CD4-positive, alpha-beta T cell treated with Interleukin-15 for 4 hours (primary cell): ENCODE measurements around the gene ATP7B.
A peak's percentile ranks its signal among the peaks of the same experiment; 100 is the strongest.
"Not testable (repeated sequence)": the region's sequence is repeated elsewhere in the genome, so short reads cannot be mapped to it uniquely, and the experiment has no call there.

ENCODE experiments used
- DNase-seq: peaks from one replicate; pipeline ENCODE4 v3.0.0-alpha.2; 2020; ENCODE audit warnings: low spot score

Gene ATP7B

DNA sequence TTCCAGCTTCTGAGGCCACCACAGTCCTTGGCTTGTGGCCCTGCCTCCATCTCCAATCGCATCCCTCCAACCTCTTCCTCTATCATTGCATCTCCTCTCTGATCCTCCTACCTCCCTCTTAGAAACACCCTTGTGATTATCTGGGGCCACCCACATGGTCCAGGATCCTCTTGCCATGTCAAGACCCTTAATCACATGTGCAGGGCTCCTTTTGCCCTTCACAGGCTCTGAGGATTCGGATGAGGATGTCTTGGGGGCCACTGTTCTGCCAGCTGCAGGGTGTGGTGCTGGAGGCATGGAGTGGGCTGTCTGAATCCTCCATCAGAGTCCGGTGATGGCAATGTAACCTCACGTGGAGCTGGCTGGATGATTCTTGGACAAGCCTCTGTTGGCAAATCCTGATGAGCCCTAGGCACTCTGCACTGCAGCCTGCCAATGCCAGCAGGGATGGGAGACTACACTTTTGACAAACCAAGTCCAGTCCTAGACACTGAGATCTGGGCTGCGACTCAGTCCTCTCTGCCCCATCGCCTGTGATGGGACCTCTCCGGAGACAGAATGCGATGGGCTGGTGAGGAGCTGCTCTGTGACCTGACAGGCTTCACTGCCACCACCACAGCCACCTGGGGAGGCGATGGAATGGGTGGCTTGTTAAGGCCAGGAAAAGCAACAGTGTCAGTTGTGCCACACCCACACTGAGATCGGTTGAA, 88.3 kb downstream of the ATP7B start:
- DNase-seq, result no peak

DNA sequence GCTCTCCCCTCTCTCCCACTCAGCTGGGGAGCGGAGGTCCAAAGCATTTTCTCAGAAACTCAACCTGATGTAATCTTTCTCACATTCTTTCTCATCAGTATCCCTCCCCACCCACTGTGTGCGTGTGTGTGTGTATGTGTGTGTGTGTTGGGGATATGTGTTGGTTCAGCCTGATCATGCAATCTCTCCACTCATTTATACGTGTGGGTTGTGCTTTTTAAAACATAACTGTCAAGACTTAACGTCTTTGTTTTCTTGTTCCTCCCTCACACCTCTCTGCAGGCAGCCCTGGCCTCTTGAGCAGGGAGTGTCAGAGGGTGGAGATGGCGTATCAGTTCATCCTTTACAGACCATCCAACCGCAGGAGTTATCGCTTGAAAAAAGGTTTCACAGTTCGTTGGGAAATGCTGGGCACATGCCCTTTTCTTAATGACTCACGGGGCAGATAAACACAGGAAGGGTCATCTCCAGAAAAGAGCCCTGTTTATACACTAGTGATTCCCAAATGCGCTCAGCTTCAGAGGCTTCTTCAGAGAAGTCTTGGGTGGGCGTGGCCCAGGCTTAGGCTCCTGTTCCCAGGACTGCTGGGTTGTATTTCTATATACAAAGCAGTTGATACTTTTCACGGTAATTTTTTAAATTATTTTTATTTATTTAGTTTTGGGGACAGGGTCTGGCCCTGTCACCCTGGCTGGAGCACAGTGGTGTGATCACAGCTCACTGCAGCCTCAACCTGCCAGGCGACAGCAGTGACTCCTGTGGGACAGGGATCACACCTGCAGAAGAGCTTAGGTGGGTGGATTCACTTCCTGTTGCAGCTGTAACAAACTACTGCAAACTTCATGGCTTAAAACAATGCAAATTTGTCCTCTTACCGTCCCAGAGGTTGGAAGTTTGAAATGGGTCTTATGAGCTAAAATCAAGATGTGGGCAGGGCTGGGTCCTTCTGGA, 89.2 kb downstream of the ATP7B start:
- no peak for DNase-seq

DNA sequence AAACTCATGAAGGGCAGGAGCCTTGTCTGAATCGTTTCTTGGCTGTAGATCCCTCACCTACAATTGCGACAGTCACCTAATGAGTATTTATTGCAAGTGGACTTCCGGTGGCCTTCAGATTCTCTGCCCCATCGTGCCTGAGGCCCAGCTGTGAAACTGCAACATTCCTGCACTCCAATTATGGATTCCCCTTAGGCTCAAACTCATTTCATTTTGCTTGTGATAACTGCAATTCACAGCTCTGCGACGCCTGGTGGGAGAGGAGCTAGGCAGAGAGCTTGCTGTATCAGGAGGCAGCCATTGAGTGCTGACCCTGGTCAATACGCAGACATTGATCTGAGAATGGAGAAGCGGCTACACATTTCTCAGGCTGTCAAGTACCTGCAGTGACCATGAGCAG, 90.5 kb downstream of the ATP7B start:
- no peak for DNase-seq

DNA sequence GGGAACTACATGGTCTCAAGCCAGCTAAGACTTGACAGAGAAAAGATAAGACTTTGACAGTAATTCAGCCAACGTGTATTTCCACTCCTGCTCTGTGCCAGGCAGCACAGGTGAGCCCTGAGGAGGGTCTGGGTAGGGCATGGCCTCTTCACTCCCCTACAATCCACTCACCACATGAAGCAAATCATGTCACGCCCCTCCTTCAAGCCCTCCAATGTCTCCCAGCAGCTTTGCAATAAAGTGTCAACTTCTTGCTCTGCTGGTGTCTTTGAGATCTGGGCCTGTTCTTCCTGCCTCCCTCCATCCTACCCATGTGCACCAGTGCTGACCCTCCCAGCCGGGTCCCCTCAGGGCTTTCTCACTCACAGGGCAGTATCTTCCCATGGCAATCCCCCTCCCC, 91.0 kb downstream of the ATP7B start:
- DNase-seq, result no peak

DNA sequence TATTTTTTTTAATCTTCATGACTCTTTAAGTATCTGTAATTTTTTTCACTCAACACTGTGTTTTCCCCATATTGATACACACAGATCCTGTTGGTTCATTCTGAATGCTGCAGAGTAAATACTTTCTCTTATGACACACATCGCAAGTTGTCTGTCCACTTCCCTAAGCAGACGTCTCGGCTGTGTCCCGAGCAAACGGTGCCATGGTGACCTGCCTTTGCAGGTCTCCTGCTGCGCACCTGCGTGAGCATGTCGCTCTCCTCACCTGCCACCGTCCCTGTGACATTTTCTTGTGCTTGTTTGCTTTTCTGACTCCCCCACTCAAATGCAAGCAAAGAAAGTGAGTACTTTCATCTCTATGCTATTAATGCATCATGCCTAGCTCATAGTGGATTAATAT, 91.7 kb downstream of the ATP7B start:
- no peak for DNase-seq

DNA sequence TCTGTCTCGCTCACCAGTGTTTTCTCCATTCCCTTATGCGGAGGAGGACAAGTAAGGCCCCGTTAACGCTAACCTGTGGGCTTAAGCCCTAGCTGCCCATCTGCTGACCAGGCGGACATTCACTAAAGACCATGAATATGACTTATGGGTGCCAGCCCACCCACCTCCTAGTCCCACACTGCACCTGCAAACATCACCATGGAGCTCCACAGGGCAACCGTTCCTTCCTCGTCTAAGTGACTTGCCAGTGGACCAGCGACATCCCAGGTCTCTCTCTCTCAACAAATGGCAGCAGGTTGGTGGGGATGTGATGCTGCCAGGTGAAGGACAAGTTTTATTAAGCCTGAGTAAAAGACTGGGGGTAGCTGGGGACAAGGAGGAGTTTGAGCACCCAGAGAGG, 94.3 kb downstream of the ATP7B start:
- no peak for DNase-seq

DNA sequence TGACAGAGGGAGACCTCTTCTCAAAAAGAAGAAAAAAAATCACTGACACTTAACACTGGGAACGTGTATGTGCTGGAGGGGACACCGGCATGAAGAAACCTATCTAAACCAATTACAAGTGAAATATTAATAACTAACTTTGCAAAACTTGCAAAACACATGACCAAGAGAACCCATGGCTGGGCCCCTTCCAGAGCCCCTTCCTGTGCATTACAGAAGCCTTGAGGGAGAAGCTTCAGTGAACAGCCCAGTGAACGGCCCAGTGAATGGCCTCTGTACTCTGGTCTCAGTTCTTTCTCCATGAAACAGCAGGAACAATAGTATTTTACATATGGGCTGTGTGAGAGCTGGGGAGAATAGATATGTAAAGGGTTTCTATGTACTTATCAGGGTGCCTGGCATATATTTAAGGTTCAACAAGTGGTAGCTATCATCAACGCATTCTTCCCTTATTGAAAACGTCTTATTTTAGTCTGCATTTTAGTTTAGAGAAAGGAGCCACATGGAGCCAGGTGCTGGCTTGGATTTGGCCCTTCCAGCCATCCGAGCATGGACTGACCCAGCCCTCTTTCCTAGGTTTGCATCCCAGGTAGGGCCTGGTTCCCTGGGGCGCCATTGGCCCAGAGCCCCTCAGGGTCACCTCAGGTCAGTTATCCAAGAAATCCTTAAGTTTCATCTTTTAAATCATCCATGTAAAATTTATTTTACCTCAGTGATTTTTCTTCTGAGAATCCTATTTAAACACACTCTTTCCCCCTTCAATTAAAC, 95.0 kb downstream of the ATP7B start:
- no peak for DNase-seq

DNA sequence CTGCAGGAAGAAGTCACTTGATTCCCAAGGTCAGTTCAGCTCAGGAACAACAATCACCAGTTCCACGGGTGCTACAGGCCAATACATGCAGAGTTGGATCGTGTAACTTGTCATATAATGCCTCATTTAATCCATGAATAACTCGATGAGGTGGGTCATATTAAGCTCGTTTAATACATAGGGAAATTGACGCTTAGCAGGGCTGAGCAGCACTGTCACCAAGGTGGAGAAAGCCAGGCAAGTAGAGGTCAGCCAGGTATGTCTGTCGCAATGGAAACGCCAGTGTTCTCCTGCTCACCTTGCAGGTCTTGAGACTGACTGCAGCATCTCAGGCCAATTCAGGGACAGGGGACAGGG, 97.1 kb downstream of the ATP7B start:
- DNase-seq, result no peak

DNA sequence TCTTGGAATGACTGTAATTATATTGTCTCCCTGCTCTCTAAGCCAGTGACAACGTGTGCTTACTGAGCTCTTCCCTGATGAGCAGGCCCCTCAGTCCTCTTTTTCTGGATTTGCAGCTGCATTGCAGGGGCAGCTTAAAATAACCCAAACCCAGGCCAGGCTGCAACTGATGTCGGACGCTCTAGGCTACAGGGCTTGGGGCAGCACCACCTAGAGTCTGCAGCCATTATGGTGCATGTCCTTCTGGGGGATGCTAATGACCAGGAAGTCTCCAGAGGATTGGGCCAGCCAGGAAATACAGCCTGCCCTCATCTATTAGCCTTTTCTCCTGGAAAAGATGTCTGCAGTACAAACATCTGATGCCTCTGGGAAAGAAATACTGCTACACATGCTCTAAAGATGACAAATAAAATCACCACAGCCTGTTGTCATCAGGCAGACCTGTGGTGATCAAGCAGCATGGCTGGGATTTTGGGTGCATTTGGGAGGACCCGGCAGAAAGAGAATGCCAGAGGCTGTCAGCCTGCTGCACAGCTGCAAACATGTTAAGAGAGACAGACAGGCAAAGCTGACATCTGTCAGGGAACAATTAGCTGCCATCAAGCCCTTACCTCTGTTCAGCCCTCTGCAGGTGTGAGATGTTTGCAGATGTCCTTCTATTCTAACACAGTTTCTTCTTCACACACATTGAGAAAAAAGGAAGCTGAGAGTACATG, 97.7 kb downstream of the ATP7B start:
- no peak for DNase-seq

DNA sequence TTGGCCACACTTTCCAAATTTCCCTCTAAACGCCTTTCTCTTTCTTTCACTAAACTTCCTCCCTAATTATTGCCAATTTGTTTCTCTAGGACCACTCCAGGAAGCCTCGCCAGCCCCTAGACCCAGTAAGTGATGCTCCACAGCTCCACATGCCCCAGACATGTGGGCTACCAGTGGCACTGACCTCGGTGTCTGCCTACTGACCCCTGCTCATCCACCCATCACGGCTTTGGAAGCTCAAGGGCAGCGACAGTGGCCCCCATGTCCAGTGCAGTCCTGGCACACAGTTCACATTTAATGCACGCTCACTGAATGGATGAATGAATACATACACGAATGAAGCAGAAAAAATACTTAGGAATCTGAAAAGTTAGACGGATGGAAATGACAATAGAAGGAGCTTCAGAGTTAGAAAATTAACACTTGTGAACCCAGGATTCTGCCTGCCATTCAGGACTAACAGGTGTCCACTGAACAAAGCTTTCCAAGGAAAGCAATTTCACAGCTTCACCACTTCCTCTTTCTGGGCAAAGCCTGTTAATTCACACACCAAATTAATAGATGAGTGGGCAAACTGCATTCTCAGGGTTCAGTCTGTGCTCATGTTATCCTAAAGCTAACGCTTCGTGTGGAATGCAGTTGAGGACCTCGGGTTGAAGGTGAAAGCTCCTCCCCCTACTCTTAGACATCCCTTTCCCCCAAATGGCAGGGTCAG, 98.6 kb downstream of the ATP7B start:
- no peak for DNase-seq

DNA sequence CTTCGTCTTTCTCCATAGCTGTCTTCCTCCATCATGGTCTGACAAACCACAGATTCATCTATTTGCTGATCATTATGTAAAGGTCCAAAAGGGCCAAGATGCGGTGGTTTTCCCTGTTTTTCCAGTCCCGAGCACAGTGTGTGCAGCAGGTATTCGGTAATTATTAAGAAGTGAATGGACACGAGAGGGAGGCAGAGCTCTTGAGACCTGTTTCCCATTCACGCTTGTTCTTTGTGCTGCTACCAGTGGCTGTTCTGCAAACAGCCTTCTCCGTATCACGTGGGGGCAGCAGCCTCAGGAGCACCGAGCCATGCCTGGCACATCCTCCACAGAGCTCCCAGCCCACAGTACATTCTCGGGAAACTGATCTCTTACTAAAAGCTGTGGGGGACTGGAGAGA, 99.2 kb downstream of the ATP7B start:
- no peak for DNase-seq

DNA sequence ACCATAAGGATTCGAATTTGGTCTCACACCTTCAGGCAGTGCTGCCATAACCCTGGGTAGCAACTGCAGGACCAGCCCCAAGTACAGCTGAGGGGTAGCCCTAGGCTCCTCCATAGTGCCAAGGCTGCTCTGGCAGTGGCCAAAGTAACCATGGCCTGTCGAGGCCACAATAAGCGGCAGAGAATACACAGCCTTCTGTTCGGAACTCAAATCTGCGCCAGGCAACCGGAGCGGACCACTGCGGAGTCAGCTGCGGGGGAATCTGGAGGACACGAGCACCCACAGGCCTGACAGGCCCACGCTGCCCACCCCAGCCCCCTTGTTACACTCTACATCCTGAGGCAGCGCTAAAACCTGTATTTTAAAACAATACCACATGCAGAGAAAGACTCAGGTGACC, 100.7 kb downstream of the ATP7B start:
- no peak for DNase-seq

DNA sequence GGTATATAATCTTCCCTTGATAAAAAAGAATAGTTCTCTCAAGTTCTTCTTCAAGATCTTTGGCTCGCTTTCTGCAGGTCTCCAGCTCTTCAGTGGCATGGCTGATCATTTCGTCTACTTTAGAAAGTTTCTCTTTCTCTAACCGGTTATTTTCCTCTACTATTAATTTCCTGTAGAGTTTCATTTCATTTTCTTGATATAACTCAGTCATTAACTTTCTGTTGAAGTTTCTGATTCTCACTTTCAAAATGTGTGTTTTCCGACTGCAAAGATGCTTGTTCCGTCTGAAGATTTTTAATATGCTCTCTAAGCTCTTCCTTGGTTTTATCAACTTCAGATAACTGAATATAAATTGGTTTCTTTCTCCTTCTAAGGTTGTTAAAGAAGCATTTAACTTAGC, 102.0 kb downstream of the ATP7B start:
- DNase-seq, result not testable (repeated sequence)

DNA sequence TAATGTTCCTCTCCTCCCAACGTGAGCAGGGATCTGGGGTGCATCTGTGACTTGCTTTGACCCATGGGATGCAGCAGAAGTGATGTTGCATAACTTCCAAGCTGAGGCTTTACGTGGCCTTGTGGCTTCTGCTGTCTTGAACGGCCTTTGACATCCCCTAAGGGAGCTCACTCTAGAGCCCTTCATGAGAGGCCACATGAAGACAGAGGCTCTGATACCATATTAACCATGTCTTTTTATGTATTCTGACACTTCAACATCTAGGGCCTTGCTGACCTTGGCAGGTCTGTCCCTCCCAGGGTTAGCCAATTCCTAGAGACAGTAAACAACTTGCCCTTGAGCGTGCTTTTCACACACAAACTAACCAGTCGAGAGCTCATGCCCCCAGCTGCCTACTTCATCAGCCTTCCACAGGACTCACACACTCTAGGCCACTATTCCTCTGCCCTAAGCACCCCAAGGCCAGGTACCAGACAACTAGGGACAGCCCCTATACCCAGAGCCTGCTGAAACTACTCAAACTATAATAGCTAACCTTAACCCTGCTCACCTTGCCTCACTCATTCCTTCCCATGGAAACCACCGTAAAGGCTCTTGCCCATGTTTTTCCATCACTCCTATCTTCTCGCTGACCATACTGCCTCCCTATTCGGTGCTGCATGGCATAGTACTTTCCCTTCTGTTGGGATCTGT, 104.1 kb downstream of the ATP7B start:
- no peak for DNase-seq

DNA sequence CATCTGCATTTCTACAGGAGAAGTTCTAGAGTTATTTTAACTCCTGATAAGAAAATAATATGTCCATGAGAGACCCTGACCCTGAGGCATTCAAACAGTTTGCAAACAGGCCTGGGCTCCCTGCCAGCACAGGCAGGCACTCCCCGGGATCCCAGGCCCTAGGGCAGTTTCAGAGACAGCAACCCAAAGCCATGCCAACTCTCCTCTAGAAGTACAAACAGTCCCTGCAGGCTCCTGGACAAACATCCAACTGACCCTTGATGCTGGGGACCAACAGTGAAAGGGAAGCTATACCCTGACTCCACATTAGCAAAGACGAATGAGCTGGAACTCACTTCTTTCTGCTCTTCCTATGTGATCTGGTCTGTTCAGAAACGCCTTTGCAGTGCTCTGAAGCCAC, 104.7 kb downstream of the ATP7B start:
- no peak for DNase-seq

DNA sequence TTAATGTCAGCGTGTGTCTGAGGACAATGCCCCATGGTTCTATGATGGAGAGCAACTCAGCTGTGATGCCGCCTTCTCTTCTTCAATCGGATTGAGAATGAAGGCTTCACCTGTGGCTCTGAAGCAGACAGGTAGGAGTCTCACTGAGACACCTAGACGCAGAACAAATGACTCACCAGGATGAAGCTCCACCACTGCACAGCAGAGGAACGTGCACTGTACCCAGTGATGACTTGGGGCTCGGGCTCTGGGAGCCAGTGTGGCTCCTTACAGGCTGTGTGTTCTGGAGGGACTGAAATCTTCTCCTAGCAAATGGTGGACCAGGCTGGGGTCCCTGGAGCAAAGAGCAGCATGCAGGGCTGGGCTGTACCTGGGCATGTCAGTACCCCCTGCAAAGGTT, 105.5 kb downstream of the ATP7B start:
- DNase-seq, result no peak

DNA sequence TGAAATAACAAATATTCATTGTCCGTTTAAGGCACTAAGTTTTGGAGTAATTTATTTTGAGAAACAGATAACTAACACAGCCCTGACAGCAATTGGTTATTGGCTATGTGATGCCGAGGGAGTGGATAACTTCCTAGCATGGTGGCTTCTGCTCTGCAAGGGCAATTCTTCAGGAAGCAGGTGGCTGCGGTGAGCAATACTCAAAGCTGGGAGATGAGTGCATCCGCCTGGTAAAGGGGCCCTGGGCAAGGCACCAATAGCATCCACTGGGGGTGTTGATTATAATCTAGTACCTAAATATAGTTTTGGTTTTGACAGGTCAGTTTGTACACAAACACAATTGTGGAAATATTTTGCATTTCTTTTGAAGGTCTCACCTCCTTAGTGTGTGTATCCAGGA, 108.5 kb downstream of the ATP7B start:
- no peak for DNase-seq

DNA sequence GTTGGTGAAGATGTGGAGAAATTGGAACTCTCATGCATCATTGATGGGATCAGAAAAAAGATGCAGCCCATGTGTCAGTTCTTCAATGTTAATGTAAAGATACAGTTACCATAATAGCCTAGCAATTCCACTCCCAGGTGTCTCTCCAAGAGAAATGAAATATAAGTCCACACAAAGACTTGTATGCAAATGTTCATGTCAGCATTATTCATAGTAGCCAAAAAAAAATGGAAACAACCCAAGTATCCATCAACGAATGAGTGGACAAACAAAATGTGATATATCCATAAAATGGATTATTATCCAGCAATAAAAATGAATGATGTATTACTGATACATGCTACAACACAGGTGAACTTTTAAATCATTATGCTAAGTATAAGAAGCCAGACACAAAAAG, 110.8 kb downstream of the ATP7B start:
- no peak for DNase-seq

DNA sequence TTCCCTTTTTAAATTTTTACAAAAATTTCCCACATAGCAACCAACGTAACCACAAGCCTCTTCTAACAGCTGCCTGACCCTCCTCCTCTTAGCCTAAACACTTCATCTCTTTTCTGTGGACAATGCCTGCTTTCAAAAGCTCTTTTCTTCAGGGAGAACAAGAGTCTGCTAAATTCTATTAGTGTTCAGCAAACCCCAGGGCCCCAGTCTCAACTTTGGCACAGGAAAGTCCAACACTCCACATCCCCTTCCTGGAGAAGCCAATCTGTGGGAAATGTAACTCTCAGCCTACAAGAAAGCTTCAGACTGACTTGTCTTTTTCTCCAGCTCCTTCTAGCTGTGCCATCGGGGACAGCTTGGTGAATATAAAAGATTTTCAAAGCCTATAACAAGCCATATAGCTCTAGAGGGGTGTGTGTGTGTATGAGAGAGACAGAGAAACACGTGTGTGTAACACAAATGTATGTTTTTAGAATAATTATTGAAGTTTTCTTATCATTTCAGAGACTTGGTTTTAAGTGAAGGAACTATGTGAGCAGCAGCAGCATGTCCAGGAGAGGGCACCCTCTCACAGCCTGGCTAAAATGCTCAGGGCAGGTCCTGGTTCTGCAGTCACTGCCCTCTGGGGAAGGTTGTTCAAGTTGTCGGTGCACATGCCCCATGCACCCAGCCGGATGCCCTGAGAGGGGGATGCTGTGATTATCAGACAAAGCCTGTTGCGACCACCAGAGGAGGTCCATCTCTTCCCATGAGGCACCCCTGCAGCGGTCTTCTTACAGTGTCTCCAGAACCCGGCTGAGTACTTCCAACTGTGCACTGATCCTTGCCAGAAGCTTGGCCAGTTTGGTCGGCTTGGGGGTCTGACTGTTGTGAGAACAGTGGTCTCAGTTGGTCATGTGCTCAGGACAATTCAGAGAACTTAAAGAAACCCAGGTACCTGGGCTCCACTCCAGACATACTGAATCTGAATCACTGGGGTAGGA, 115.1 kb downstream of the ATP7B start:
- DNase-seq, result peak; percentile 30

DNA sequence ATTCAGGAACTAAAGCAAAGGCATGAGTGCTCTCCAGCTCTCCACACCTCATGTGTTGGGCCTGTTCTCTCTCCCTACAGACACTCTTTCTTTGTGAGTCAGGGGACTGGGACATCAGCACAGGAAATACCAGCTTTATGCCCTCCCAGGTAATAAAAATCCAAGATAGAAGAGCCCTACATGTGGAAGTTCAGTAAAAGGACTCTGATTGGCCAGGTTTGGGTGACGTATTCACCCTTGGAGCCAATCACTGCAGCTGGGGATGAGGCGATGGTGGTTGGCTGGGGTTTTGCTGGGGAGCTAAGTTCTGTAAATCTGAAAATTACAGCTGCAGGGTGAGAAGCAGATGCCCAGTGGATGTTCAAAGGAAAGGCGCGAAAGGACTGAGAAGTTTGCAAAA, 117.0 kb downstream of the ATP7B start:
- DNase-seq, result no peak
